Colonic mucosa (tissue), 4 donors: ENCODE results near the gene APOL4. TPM values are rescaled to one million over a fixed set of nuclear protein-coding genes. Genes with fewer than 3 reads are reported as not detected.

ENCODE experiments used
- DNase-seq: peaks from one replicate; pipeline ENCODE4 v3.0.0-alpha.2; 2020
- H3K27ac ChIP-seq: fragments of 200-600 bp; one replicate; pipeline ENCODE4 v1.8.0; 2021
- H3K27me3 ChIP-seq: fragments of 200-600 bp; one replicate; pipeline ENCODE4 v1.8.0; 2021
- H3K36me3 ChIP-seq: fragments of 200-600 bp; one replicate; pipeline ENCODE4 v1.8.0; 2021
- H3K4me1 ChIP-seq: fragments of 200-600 bp; one replicate; pipeline ENCODE4 v1.8.0; 2021; ENCODE audit warnings: mild to moderate bottlenecking
- H3K4me3 ChIP-seq: fragments of 200-600 bp; one replicate; pipeline ENCODE4 v1.8.0; 2021
- H3K9ac ChIP-seq, 2 donors: one replicate each; pipeline ENCODE4 v1.7.0; 2013; ENCODE audit warnings: control low read depth in 2 of 2, low read depth in 2 of 2, low read length in 2 of 2
- H3K9me3 ChIP-seq: fragments of 200-600 bp; one replicate; pipeline ENCODE4 v1.8.0; 2021
- intact Hi-C: fragments of 100-400 bp; cut with DNase I; formaldehyde crosslinking; loops from one replicate; pipeline ENCODE4 v1.14.1; 2022
- total RNA-seq, 2 donors: library from RNA; stranded (reverse); fragmentation: NEBNext Ultra II Directional in 1 of 2; extraction: Animal tissue kit (Norgen Biotek cat#: 25700) in 1 of 2; gene quantifications; one replicate each; pipeline ENCODE4 v1.2.1, GENCODE V29; 2021
- TF ChIP-seq, protein P1 (sequence below): fragments of 200-600 bp; IDR thresholded peaks from one replicate; pipeline ENCODE4 v1.8.0; 2022; ENCODE audit warnings: antibody characterized with exemption, mild to moderate bottlenecking
- donor health status: healthy.
- donor health status: DM: no; HTN: no; CAD: no.
- donor health status: DM: no; HTN: no; CAD: no.

Gene APOL4
- total RNA-seq, 2 donors from 2014 or later = 1.9 to 2.3 TPM

DNA sequence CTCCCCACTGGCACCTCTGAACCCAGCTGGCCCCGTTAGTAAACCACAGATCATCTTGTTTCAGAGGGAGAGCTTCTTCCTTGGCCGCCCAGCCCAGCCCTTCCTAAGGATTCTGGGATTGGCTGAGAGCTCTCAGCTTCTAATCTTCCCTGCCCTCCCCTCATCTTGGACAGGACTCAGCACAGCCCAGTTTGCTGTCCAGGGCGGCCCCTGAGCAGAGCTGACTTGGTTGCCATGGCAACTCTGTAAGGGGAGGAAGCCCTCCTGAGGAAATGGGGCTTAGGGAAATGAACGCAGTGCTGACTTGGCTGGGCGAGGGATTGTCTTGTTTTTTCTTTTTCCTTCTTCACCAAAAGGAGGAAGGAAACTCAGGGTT lies 4.6 kb downstream of the APOL4 start:
- intact Hi-C loops = loop anchor here (10.0 kb wide), 1 partner anchor 288 kb away; the partner anchor contains the start of gene TXN2
- no peak for DNase-seq
- Histone ChIP-seq H3K9ac (no peak overlapping the region), H3K4me1 (no peaks in the 10 kb centered on the region), H3K36me3 (no peaks in the 10 kb centered on the region), H3K9me3 (no peaks in the 10 kb centered on the region), H3K27me3 (no peaks in the 10 kb centered on the region), H3K4me3 (no peak overlapping the region), H3K27ac (no peak overlapping the region)
- TF ChIP-seq, protein P1, sequence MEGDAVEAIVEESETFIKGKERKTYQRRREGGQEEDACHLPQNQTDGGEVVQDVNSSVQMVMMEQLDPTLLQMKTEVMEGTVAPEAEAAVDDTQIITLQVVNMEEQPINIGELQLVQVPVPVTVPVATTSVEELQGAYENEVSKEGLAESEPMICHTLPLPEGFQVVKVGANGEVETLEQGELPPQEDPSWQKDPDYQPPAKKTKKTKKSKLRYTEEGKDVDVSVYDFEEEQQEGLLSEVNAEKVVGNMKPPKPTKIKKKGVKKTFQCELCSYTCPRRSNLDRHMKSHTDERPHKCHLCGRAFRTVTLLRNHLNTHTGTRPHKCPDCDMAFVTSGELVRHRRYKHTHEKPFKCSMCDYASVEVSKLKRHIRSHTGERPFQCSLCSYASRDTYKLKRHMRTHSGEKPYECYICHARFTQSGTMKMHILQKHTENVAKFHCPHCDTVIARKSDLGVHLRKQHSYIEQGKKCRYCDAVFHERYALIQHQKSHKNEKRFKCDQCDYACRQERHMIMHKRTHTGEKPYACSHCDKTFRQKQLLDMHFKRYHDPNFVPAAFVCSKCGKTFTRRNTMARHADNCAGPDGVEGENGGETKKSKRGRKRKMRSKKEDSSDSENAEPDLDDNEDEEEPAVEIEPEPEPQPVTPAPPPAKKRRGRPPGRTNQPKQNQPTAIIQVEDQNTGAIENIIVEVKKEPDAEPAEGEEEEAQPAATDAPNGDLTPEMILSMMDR = no peak

DNA sequence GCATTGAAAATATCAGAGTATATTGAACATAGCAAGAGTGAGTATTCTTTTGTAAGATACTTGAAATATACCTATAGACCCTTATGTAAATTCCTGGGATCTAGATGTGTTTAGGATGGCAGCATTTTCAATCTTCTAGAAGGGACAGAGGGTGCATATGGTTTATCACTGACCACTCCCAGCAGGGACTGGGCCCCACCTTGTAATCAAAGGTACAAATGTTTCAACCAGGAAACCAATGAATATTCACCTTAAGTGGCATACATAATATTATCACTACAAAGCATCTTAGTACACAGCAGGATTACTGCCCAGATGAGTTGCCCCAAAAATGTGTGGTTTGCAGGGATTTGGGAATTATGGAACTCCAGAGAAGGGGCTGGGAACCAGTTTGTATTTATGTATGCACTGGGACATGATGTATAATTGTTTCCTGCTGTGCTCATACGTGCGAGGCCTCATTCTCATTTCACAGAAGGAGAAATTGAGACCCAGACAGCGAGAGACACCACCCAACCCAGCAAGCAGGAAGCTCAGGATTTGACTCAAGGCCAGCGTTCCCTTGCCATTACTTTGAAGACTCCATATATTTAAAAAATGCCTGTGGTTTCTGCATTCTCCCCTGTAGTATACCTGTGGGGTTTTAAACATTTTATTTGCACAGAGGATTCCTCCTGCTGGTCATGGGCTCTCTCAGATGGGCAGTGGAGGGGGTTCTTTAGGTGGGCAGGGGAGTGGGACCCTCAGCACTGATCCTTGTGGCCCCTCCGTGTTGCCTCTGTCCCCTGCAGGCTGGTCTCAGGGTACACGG lies 5.2 kb downstream of the APOL4 start:
- DNase-seq = no peak
- intact Hi-C loops = loop anchor here (10.0 kb wide), 1 partner anchor 288 kb away; the partner anchor contains the start of gene TXN2
- no peaks in the 10 kb centered on the region for H3K36me3 ChIP-seq
- no peaks in the 10 kb centered on the region for H3K9me3 ChIP-seq
- no peaks in the 10 kb centered on the region for H3K4me1 ChIP-seq
- no peak overlapping the region for H3K27ac ChIP-seq
- no peak overlapping the region for H3K4me3 ChIP-seq
- no peaks in the 10 kb centered on the region for H3K27me3 ChIP-seq
- no peak overlapping the region for H3K9ac ChIP-seq
- TF ChIP-seq, protein P1 = no peak

GRCh38 chr22:36194971-36195370 lies 6.6 kb downstream of the APOL4 start:
- Histone ChIP-seq H3K9me3 (no peaks in the 10 kb centered on the region), H3K9ac (no peak overlapping the region), H3K27me3 (no peaks in the 10 kb centered on the region), H3K36me3 (no peaks in the 10 kb centered on the region), H3K4me1 (no peaks in the 10 kb centered on the region), H3K4me3 (no peak overlapping the region), H3K27ac (no peak overlapping the region)
- TF ChIP-seq, protein P1 = peak; percentile 54
- DNase-seq = peak; percentile 45
- intact Hi-C loops = loop anchor here (2.0 to 10.0 kb wide), 2 partner anchors 82 to 290 kb away; partner anchors contain the start of gene TXN2

DNA sequence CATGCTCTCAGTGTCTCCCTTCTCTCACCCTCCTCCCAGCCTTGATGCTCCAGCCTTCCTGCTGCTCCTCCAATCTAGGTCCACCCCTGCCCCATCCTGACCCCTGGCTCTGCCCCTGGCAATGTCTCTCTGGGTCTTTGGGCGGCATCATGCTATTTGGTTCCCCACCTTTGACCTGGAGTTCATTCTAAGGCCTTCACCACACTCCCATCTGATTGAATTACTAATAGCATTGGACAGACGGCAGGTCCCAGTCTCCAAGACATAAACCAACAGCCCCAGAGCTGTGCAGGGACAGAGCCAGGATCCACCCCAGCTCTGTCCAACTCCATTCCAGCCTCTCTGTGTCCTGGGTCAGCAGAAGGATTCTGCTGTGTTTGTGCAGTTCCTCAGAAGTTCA lies 7.2 kb downstream of the APOL4 start:
- TF ChIP-seq, protein P1 = no peak
- Histone ChIP-seq H3K4me1 (no peaks in the 10 kb centered on the region), H3K27ac (no peak overlapping the region), H3K4me3 (no peak overlapping the region), H3K27me3 (no peaks in the 10 kb centered on the region), H3K9ac (no peak overlapping the region), H3K9me3 (no peaks in the 10 kb centered on the region), H3K36me3 (no peaks in the 10 kb centered on the region)
- no peak for DNase-seq
- intact Hi-C loops = loop anchor here (2.0 to 10.0 kb wide), 2 partner anchors 82 to 290 kb away; partner anchors contain the start of gene TXN2

- H3K9ac ChIP-seq = no peak overlapping the region
- H3K36me3 ChIP-seq = no peaks in the 10 kb centered on the region
- intact Hi-C loops = loop anchor here (10.0 kb wide), 1 partner anchor 291 kb away; the partner anchor contains the start of gene TXN2
- H3K9me3 ChIP-seq = no peaks in the 10 kb centered on the region
- no peak for DNase-seq
- H3K27ac ChIP-seq = no peak overlapping the region
- TF ChIP-seq, protein P1 = no peak
- H3K27me3 ChIP-seq = no peaks in the 10 kb centered on the region
- no peaks in the 10 kb centered on the region for H3K4me1 ChIP-seq
- no peak overlapping the region for H3K4me3 ChIP-seq
These were observed 8.0 kb downstream of the APOL4 start for GRCh38 chr22:36193577-36193976.
